HepG2 (cell line): ENCODE data around the gene ARL16. TPM values are rescaled to one million over a fixed set of nuclear protein-coding genes. Genes with fewer than 3 reads are reported as not detected.

Experiments
- ASH2L ChIP-seq: fragments of 300-600, 200-600 bp; sonication (generic); IDR thresholded peaks from 2 replicates; pipeline ENCODE4 v1.7.0; 2017; ENCODE audit warnings: low read depth, mild to moderate bottlenecking, moderate library complexity, mixed read lengths, low read length; ENCODE audit not compliant: insufficient read length
- GATAD1 ChIP-seq: IDR thresholded peaks from 2 replicates; pipeline ENCODE4 v1.6.1; 2016; ENCODE audit warnings: missing genetic modification reagents, missing compliant biosample characterization
- GMEB2 ChIP-seq: IDR thresholded peaks from 2 replicates; pipeline ENCODE4 v1.6.1; 2016; ENCODE audit warnings: missing biosample characterization, missing genetic modification reagents, low read depth
- HES4 ChIP-seq: sonication (generic); formaldehyde crosslinking; IDR thresholded peaks from 2 replicates; pipeline ENCODE4 v1.9.0; 2021; ENCODE audit warnings: mild to moderate bottlenecking, missing genetic modification reagents, borderline replicate concordance
- JUN ChIP-seq: sonication (generic); formaldehyde crosslinking; IDR thresholded peaks from 2 replicates; pipeline ENCODE4 v1.4.0; 2020; ENCODE audit warnings: mild to moderate bottlenecking, missing genetic modification reagents
- KDM5A ChIP-seq: fragments of 200-600 bp; sonication (generic); IDR thresholded peaks from 2 replicates; pipeline ENCODE4 v1.7.0; 2018; ENCODE audit warnings: antibody characterized with exemption, mild to moderate bottlenecking, low read length, borderline replicate concordance
- KMT2B ChIP-seq: IDR thresholded peaks from 2 replicates; pipeline ENCODE4 v1.6.1; 2016; ENCODE audit warnings: missing genetic modification reagents, missing compliant biosample characterization
- MED1 ChIP-seq: sonication (generic); formaldehyde crosslinking; IDR thresholded peaks from 2 replicates; pipeline ENCODE4 v1.4.0; 2020; ENCODE audit warnings: missing genetic modification reagents
- MYNN ChIP-seq: sonication (generic); formaldehyde crosslinking; IDR thresholded peaks from 2 replicates; pipeline ENCODE4 v1.4.0; 2020; ENCODE audit warnings: mild to moderate bottlenecking, low read depth, missing genetic modification reagents
- NBN ChIP-seq: fragments of 450-650 bp; conservative IDR thresholded peaks from 2 replicates; pipeline ENCODE4 v1.6.1; 2017
- POGZ ChIP-seq: sonication (generic); formaldehyde crosslinking; IDR thresholded peaks from 2 replicates; pipeline ENCODE4 v1.4.0; 2020; ENCODE audit warnings: mild to moderate bottlenecking, missing genetic modification reagents
- ZBTB42 ChIP-seq: sonication (generic); formaldehyde crosslinking; IDR thresholded peaks from 2 replicates; pipeline ENCODE4 v1.5.0; 2020; ENCODE audit warnings: mild to moderate bottlenecking, missing genetic modification reagents
- ZNF17 ChIP-seq: sonication (generic); formaldehyde crosslinking; IDR thresholded peaks from 2 replicates; pipeline ENCODE4 v1.5.0; 2020; ENCODE audit warnings: mild to moderate bottlenecking, missing genetic modification reagents
- ZNF460 ChIP-seq: sonication (generic); formaldehyde crosslinking; IDR thresholded peaks from 2 replicates; pipeline ENCODE4 v1.5.1; 2020; ENCODE audit warnings: missing genetic modification reagents, mild to moderate bottlenecking, borderline replicate concordance
- ZNF780A ChIP-seq: sonication (generic); formaldehyde crosslinking; IDR thresholded peaks from 2 replicates; pipeline ENCODE4 v1.8.0; 2022; ENCODE audit warnings: mild to moderate bottlenecking, missing genetic modification reagents, moderate library complexity
- ZNF784 ChIP-seq: sonication (generic); formaldehyde crosslinking; IDR thresholded peaks from 2 replicates; pipeline ENCODE4 v1.5.1; 2020; ENCODE audit warnings: missing genetic modification reagents, mild to moderate bottlenecking, borderline replicate concordance
- ZNF816 ChIP-seq: sonication (generic); formaldehyde crosslinking; IDR thresholded peaks from 2 replicates; pipeline ENCODE4 v1.8.0; 2022; ENCODE audit warnings: missing genetic modification reagents, mild to moderate bottlenecking, borderline replicate concordance
- polyA plus RNA-seq, 8 experiments: library from polyadenylated mRNA; depleted of rRNA in 3 of 8; stranded (reverse) in 7 of 8; unstranded in 1 of 8; fragments of >200 nt; fragmentation: Illumina TruSeq in 4 of 8; extraction: Trizol in 4 of 8; gene quantifications; 2 replicates each; pipeline versions ENCODE4 v1.2.1 to v1.2.3, GENCODE V29; 2011 to 2016; ENCODE audit warnings: low read depth in 4 of 8, missing spikeins in 1 of 8, mixed read lengths in 1 of 8; ENCODE audit not compliant: insufficient read depth in 1 of 8
- total RNA-seq, 5 experiments: library from RNA; depleted of rRNA; stranded (reverse); fragments of >200 nt; fragmentation: Illumina TruSeq; extraction: Trizol; gene quantifications; 2 replicates each; pipeline ENCODE4 v1.2.3, GENCODE V29; 2016; ENCODE audit warnings: low read depth in 1 of 5
- TF ChIP-seq, protein P1 (sequence below): sonication (generic); formaldehyde crosslinking; IDR thresholded peaks from 2 replicates; pipeline ENCODE4 v1.4.0; 2020; ENCODE audit warnings: low read depth, mild to moderate bottlenecking, missing genetic modification reagents
- TF ChIP-seq, protein P2 (sequence below): sonication (generic); formaldehyde crosslinking; IDR thresholded peaks from 2 replicates; pipeline ENCODE4 v1.4.0; 2020; ENCODE audit warnings: mild to moderate bottlenecking, missing genetic modification reagents
- TF ChIP-seq, protein P3 (sequence below): sonication (generic); formaldehyde crosslinking; IDR thresholded peaks from 2 replicates; pipeline ENCODE4 v1.5.0; 2020; ENCODE audit warnings: missing genetic modification reagents

Gene ARL16
- total and polyA plus RNA-seq, 2 of the 13 experiments (the other 11 are each of a cell fraction or from before 2014, with no cell fraction given), result 20.8 to 30.8 TPM

DNA sequence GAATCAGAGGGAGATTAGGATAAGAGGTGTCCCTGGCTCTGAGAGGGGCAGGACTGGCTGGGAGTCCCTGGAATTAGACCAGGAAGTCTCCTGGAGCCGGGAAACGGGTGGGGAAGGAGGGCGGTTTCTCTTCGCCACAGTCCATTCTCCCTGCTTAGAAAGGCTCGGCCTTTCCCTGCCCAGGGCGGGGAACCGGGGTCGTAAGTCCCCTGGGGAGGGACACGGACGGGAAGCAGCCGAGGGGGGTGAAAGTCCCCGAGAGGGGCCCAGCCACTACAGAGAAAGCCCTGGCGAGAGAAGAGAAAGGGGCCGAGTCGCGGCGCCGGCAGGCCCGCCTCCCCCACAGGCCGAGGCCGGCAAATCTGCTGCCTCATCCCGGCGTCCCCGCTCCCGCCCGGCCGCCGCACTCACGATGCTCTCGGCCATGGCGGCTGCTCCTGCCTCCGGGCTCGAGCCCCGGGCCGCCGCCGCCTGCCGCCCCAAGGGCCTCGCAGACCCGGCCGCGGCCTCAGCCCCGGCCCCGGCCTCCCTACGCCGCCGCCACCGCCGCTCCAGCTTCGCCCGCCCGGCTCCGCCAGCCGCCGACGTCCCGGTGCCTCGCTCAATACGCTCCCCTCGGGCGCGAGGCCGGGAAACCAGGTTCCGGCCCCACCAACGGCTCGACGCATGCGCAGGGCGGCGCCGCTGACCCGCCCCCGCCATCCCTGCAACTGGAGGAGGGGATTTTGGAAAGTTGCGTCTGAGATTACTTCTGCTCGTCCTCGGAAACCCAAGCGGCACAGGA is 46.9 kb downstream of the ARL16 start, which contains the start of the genes NPLOC4 and TSPAN10 (continued):
- TF ChIP-seq MYNN (CRISPR knock-in tag), result peak; percentile 53; the same call in 1 of the 2 replicates
- peak; percentile 81 for TF ChIP-seq ASH2L
- TF ChIP-seq ZBTB42, result no peak
- peak; percentile 93 for TF ChIP-seq KDM5A
- TF ChIP-seq HES4, result no peak
- no peak for TF ChIP-seq ZNF816 (CRISPR knock-in tag)
- TF ChIP-seq ZNF460 (CRISPR knock-in tag), result no peak
- TF ChIP-seq ZNF780A (CRISPR knock-in tag), result no peak
- no peak for TF ChIP-seq ZNF17 (CRISPR knock-in tag)
- peak; percentile 96 for TF ChIP-seq GATAD1
- TF ChIP-seq ZNF784 (CRISPR knock-in tag), result peak; percentile 88
- peak; percentile 95 for TF ChIP-seq KMT2B (CRISPR knock-in tag)
- no peak for TF ChIP-seq JUN (CRISPR knock-in tag)
- TF ChIP-seq, protein P1, sequence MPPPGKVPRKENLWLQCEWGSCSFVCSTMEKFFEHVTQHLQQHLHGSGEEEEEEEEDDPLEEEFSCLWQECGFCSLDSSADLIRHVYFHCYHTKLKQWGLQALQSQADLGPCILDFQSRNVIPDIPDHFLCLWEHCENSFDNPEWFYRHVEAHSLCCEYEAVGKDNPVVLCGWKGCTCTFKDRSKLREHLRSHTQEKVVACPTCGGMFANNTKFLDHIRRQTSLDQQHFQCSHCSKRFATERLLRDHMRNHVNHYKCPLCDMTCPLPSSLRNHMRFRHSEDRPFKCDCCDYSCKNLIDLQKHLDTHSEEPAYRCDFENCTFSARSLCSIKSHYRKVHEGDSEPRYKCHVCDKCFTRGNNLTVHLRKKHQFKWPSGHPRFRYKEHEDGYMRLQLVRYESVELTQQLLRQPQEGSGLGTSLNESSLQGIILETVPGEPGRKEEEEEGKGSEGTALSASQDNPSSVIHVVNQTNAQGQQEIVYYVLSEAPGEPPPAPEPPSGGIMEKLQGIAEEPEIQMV (CRISPR knock-in tag), result no peak
- TF ChIP-seq POGZ (CRISPR knock-in tag), result peak; percentile 87
- TF ChIP-seq NBN, result no peak
- TF ChIP-seq, protein P2, sequence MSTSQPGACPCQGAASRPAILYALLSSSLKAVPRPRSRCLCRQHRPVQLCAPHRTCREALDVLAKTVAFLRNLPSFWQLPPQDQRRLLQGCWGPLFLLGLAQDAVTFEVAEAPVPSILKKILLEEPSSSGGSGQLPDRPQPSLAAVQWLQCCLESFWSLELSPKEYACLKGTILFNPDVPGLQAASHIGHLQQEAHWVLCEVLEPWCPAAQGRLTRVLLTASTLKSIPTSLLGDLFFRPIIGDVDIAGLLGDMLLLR (CRISPR knock-in tag), result peak; percentile 86
- peak; percentile 82 for TF ChIP-seq MED1
- peak; percentile 95 for TF ChIP-seq GMEB2 (CRISPR knock-in tag)
- TF ChIP-seq, protein P3, sequence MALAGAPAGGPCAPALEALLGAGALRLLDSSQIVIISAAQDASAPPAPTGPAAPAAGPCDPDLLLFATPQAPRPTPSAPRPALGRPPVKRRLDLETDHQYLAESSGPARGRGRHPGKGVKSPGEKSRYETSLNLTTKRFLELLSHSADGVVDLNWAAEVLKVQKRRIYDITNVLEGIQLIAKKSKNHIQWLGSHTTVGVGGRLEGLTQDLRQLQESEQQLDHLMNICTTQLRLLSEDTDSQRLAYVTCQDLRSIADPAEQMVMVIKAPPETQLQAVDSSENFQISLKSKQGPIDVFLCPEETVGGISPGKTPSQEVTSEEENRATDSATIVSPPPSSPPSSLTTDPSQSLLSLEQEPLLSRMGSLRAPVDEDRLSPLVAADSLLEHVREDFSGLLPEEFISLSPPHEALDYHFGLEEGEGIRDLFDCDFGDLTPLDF (CRISPR knock-in tag), result peak; percentile 61; the same call in 1 of the 2 replicates
